GM19238 (cell line): ENCODE data around the gene EIF3L.
"Not testable (repeated sequence)": the region's sequence is repeated elsewhere in the genome, so short reads cannot be mapped to it uniquely, and the experiment has no call there.

Experiments used
- DNase-seq: peaks from one replicate; pipeline ENCODE4 v3.0.0; 2011; ENCODE audit warnings: low spot score; ENCODE audit not compliant: insufficient read length

Gene EIF3L

DNA sequence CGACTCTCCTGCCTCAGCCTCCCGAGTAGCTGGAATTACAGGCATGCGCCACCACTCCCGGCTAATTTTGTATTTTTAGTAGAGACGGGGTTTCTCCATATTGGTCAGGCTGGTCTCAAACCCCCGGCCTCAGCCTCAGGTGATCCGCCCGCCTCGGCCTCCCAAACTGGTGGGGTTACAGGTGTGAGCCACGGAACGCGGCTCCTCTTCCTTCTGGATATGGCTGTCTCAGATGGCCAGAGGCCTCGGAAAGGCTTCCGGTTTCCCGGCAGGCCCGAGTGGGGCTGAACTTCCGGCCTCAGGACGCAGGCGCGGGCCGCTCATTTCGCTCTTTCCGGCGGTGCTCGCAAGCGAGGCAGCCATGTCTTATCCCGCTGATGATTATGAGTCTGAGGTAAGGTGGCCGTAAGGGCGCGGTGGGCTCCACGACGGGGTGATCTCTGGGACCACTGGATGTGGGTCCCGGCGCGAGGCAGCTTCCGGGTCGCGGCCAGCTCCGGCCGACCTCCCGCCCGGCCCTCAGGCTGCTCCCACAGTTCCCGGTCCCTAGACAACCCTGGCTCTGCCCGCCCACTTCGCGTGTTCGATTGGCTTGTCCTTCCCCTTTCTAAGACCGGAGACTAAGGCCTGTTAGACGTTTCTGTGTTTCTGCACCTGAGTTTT, at the start of gene EIF3L:
TSS of gene EIF3L (plus strand) at position 331 of the 663 bp plus-strand sequence. CDS start at position 362, 31 bp downstream.
- peak; percentile 94 for DNase-seq

DNA sequence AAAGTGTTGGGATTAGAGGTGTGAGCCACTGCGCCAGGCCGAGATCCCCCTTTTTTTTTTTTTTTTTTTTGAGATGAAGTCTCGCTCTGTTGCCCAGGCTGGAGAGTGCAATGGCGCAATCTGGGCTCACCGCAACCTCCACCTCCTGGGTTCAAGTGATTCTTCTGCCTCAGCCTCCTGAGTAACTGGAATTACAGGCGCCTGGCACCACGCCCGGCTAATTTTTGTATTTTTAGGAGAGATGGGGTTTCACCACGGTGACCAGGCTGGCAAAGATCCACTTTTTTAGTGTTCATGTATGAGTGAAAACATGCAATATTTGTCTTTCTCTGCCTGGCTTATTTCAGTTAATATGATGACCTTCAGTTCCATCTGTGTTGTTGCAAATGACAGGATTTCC, 49.2 kb upstream of the EIF3L start:
- DNase-seq = not testable (repeated sequence)

DNA sequence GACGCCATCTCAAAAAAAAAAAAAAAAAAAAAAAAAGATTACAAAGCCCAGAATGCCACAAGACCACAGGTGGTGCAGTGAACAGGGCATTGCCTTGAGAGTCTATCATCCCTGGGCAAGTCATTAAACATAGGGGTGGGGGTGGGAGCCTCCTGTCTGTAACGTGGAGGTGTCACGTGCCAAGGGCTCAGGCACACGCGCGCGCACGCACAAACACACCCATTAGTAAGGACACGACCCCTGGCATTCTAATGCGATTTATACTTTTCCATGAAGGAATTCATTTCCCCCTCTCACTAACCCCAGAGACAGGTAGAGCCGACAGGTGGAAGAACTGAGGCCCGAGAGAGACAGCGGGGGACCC, 47.3 kb upstream of the EIF3L start:
- DNase-seq = no peak

DNA sequence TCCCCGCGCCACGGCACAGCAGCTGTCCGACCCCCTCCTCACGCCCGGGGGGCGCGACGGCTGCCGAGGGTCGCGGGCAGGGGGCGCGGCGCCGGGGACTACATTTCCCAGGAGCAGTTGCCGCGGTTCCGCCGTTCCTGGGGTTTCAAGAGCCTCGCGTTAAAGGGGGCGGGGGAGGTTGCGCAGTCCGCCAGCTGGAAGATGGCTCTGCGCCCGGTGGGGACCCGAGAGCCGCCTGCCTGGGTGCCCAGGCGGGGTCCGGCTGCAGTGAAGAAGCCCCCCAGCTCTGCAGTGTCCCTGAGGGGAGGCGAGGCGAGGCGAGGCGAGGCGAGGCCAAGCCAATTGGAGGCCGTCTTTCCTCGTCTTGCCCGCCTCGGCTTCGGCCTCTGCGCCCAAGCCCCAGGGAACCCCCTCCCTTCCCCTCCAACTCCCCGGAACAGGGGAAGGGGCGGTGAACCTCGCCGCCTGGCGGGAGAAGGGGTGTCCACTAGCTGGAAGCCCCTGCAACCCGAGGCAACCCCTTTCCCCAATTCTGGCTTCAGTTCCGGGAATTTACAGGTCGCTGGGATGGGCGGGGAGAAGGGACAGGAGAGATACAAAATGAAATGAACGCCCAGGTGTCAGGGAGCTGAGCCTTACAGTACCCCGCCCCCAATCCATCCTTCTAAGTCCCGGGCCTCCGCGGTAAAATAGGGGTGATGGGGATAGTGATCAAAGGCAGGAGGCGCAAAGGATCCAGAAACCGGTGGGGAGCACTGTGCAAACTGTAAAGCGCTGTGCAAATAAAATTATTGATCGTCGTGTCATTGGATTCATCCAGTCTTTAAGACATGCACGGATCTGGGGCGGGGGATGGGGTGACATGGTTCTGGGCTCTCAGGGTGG, 46.7 kb upstream of the EIF3L start:
- no peak for DNase-seq

DNA sequence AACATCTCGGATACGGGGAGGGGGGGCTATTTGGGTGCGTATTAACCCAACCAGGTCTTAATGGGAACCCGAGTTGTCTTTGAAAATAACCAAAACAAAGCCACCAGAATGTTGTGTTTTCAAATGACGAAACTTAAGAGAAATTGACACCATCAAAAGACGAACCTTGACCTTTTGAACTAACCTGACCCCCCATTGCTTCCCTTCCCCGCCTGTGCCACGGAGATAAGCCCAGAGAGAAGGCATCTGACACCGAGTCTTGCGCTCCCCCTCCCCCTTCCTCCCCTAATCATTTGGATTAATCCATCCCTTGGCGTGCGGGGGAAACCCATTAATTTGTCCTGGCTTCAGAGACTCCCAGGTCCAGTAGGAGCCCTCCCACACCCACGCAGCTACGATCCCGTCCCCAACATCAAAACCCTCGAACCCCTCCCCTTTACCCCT, 46.0 kb upstream of the EIF3L start:
- no peak for DNase-seq

DNA sequence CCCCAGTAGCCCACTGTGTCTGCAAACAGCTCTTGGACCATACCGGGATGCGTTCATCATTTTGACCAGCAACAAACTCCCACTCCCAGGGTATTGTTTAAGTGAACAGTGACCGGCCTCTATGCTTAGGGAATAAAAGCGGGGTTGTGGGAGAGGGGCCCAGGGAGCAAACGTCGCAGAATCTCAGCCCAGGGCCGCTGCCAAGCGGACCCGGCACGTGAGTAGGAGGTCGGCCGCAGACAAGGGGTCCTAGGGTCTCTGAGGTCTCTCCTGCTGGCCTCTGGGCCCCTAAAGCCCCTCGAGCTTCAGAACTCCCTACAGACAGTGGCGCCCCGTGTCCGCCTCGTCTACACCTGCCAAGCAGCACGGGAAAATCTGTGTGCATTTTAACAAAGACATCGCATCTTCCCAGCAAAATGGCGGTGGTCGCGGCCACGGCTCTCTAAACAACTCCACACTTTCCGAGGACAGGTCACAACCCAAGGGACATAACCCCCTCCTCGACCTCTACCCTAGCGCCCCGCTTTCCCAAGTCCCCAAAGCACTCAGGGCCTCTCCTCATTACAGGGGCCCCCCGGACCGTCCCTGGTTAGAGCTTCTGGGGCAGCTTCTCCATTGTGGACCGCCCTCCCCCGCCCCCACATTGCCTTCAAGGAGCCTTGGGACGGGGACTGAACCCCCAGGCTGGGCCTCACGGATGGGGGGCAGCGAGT, 45.4 kb upstream of the EIF3L start:
- no peak for DNase-seq

DNA sequence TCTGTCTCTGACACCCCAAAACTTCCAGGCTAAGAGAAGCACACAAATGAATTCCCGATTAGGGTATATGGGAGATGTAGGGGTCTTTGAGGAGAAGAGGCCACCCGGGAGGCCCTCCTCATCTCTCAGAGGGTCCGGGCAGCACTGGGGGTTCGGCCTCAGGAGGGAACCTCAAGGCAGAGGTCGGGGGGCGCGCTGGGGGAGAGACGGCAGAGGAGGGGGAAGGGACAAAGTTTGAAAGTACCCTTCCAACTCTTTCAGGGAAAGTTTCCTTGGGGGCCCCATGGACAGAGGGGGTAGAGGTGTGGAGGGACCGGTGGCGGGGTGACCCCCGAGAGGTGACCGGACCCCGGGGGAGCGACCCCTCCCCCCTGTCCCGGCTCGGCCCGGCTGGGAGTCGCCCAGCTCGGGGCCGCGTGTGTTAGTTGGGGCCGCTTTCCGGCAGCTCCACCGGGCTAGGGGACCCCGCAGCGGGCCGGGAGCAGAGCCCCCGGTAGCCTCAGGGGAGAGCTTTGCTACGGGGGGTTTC, 44.8 kb upstream of the EIF3L start:
- no peak for DNase-seq

DNA sequence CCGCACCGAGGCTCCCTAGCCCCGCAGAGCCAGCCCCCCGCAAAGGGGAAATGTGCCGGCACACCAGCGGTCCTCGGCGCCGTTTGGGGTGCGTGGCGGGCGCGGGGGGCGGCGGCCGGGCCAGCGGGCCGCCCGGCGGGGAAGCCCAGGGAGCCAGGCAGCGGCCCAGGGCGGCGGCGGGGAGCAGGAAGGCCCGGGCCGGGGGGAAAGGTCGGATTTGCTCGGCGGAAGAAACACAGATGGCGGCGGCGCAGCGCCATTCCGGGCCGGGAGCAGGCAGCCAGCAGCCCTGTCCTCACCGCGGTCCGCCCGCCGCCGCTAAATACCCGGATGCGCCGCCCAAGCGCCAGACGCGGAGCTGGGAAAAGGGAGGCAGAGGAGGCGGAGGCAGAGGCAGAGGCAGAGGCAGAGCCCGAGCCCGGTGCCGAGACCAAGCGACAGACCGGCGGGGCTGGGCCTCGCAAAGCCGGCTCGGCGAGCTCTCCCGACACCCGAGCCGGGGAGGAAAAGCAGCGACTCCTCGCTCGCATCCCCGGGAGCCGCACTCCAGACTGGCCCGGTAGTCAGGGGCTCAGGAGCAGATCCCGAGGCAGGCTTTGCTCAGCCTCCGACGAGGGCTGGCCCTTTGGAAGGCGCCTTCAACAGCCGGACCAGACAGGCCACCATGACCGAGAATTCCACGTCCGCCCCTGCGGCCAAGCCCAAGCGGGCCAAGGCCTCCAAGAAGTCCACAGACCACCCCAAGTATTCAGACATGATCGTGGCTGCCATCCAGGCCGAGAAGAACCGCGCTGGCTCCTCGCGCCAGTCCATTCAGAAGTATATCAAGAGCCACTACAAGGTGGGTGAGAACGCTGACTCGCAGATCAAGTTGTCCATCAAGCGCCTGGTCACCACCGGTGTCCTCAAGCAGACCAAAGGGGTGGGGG, 44.1 kb upstream of the EIF3L start:
- no peak for DNase-seq

DNA sequence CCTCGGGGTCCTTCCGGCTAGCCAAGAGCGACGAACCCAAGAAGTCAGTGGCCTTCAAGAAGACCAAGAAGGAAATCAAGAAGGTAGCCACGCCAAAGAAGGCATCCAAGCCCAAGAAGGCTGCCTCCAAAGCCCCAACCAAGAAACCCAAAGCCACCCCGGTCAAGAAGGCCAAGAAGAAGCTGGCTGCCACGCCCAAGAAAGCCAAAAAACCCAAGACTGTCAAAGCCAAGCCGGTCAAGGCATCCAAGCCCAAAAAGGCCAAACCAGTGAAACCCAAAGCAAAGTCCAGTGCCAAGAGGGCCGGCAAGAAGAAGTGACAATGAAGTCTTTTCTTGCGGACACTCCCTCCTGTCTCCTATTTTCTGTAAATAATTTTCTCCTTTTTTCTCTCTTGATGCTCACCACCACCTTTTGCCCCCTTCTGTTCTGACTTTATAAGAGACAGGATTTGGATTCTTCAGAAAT, 43.4 kb upstream of the EIF3L start:
- DNase-seq = no peak

DNA sequence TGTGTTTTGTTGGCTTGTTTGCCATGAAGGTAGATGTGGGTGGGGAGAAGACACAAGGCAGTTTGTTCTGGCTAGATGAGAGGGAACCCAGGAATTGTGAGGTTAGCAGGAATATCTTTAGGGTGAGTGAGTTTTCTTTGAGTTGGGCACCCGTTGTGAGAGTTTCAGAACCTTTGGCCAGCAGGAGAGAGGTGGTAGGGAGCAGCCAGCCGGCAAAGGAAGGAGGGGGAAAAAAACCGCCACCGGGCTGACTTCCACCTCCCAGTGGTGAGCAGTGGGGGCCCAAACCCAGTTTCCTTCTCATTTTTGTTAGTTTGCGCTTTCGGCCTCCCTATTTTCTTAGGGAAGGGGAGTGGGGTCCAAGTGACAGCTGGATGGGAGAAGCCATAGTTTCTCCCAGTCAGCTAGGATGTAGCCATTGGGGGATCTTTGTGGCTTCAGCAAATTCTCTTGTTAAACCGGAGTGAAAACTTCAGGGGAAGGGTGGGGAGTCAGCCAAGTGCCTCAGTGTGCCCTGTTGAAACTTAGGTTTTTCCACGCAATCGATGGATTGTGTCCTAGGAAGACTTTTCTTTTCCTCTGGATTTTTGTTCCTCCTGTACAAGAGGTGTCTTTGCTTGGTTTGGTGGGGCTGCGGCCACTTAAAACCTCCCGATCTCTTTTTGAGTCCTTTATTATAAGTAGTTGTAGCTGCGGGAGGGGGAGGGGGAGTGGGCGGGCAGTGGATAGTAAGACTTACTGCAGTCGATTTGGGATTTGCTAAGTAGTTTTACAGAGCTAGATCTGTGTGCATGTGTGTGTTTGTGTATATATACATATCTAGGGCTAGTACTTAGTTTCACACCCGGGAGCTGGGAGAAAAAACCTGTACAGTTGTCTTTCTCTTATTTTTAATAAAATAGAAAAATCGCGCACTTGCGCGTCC, 42.5 kb upstream of the EIF3L start:
- no peak for DNase-seq

DNA sequence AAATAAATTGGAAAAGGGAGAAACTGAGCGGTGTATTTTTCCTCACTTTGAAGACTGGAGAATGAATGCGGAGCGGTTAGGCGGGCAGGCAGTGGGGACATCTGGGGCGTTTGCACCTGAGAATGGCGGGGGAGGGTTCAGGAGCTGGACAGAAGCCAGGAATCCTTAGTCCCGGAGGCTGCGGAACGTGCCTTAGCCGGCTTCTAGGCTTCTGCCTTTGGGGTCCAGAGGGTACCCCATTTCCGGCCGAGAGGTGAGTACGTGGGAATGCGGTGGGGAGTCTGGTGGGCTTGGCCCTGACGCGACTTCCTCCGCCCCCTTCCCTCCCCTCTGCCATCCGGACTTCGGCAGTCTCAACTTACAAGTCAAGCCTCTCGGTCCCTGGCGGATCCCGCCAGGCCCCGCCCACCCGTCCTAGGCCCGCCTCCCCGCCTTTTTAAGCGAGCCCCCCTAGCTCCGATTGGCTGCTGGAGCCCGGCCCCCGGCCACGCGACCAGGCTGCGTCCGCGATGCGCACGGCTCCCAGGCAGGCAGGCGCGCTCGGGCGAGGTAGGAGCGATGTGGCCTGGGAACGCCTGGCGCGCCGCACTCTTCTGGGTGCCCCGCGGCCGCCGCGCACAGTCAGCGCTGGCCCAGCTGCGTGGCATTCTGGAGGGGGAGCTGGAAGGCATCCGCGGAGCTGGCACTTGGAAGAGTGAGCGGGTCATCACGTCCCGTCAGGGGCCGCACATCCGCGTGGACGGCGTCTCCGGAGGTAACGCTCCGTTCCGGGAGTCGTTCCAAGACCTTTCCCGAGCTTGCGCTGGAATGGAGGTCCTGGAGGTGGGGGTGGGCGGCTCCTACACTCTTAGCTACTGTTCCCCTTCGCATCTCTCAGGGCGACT, 41.6 kb upstream of the EIF3L start, which contains the start of gene GCAT:
TSS of gene GCAT (plus strand) at position 525 of the 884 bp plus-strand sequence. CDS start at position 559, 34 bp downstream.
- DNase-seq = peak; percentile 98

DNA sequence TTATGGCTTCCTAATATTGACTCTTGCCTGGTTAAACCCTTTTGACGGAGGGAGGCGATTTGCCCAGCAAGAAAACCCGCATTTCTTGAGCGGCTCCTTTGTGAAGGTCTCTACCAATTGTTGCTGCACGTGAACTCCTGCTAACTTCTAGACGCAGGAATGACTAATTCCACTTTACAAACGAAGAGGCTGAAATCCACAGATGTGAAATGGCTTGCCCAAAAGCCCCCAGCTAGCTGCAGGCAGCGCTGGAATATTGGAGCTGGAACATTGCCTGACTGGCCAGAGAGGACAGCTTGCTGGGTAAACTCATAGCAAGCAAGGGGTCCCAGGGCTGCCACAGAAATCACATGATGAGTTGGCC, 40.9 kb upstream of the EIF3L start:
- no peak for DNase-seq

DNA sequence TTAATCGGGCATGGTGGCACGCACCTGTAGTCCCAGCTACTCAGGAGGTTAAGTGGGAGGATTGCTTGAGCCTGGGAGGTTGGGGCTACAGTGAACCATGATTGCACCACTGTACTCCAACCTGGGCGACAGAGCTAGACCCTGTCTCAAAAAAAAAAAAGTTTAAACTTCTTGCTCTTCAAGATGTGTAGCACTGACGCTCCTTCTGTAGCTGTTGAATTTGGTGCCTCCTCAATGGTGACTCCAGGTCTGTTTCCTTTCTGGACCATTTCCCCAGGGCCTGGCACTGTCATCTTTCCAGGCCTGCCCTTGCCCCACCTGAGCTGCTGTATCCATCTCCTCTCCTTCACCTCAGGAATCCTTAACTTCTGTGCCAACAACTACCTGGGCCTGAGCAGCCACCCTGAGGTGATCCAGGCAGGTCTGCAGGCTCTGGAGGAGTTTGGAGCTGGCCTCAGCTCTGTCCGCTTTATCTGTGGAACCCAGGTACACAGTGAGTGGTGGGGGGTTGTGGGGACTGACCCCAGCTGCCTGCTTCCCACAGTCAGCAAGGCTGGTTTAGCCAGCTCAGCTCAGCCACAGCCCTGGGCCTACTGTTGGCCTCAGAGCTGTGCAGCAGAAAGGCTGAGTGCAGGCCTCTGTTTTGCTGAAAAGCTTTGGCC, 39.4 kb upstream of the EIF3L start:
- no peak for DNase-seq

DNA sequence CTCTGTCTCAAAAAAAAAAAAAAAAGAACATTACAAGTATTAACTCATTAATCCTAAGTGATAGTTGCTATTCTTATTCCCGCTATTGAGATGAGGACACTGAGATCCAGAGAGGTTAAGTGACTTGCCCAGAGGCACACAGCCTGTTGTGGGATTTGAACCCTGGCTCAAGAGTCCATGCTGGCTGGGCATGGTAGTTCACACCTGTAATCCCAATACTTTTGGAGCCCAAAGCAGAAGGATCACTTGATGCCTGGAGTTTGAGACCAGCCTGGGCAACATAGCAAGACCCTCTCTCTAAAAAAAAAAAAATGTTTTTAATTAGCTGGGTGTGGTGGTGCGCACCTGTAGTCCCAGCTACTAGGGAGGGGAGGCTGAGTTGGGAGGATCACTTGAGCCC, 37.4 kb upstream of the EIF3L start:
- DNase-seq = no peak

DNA sequence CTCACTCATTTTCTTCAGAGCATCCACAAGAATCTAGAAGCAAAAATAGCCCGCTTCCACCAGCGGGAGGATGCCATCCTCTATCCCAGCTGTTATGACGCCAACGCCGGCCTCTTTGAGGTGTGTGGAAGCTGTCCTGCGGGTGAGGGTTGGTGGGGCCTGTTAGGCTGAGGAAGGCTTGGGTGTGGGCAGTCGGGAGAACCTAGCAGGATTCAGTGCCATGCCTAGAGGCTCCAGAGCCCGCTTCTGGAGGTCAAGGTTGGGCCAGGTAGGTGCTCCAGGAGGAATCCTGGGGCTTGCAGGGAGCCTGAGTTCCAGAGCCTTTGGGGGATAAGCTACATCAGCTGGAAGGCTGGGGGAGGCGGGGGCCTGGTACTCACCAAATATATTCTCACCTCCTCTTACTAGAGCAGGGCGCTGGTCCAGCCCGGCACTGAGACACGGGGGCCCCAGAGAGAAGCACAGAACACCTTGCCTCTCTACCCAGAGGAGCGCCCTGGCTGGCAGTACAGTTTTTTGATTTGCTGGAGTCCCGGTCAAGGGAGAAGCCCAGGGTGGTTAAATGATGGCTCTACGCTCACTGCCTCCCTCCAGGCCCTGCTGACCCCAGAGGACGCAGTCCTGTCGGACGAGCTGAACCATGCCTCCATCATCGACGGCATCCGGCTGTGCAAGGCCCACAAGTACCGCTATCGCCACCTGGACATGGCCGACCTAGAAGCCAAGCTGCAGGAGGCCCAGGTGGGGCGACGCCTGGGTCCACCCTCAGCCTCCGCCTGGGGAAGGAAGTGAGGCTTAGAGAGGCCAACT, 36.1 kb upstream of the EIF3L start:
- no peak for DNase-seq

DNA sequence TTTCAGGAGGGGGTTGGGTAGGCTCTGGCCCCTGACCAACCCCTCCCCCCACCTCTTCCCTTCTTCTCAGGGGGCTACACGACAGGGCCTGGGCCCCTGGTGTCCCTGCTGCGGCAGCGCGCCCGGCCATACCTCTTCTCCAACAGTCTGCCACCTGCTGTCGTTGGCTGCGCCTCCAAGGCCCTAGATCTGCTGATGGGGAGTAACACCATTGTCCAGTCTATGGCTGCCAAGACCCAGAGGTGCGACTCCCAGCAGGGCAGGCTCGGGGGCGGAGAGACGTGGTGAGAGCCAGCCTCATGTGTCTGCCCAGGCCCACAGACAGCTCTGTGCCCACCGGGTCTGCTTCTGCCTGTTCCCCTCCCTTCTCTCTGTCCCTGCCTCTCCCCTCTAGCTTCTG, 33.6 kb upstream of the EIF3L start:
- DNase-seq = no peak

DNA sequence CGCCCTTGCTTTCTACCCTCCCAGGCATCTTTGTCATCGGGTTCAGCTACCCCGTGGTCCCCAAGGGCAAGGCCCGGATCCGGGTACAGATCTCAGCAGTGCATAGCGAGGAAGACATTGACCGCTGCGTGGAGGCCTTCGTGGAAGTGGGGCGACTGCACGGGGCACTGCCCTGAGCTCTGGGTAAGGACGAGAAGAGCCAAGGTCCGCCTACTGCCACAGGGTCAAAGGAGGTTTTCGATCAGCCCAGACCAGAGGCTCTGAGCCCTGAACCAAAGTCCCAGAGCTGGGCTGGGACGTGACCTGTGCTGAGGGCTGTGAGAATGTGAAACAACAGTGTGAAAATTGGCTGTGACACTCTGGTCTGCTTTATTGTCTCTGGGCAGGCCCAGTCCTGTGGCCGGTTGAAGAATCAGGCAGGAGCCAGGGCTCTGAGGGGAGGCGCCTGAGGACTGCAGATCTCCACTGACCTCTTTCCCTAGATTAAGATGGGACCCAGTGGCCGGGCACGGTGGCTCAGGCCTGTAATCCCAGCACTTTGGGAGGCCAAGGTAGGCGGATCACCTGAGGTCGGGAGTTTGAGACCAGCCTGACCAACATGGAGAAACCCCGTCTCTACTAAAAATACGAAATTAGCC, 32.6 kb upstream of the EIF3L start:
- DNase-seq = no peak
